Stimulated activated CD4-positive, alpha-beta T cell treated with anti-CD3 and anti-CD28 coated beads, TNF-alpha, amount 100 ng/mL, for 1 hour (primary cell): ENCODE measurements around the gene TMEM134.
A peak's percentile ranks its signal among the peaks of the same experiment; 100 is the strongest.

Experiments used
- DNase-seq, 3 donors: peaks; one replicate each; pipeline ENCODE4 v3.0.0-alpha.2; 2020; ENCODE audit warnings: low read depth in 3 of 3, low spot score in 1 of 3

Gene TMEM134

GRCh38 chr11:67423891-67424613 is 45.0 kb downstream of the TMEM134 start:
- no peak for DNase-seq

- DNase-seq = no peak
Measured at GRCh38 chr11:67423466-67423865, 45.6 kb downstream of the TMEM134 start.

GRCh38 chr11:67422891-67423290 is 46.2 kb downstream of the TMEM134 start:
- DNase-seq = no peak

- no peak for DNase-seq
Measured at GRCh38 chr11:67421430-67422031, 47.5 kb downstream of the TMEM134 start.

- DNase-seq = peak; percentile 98 to 100 (median 99)
Measured at GRCh38 chr11:67420646-67421429, 48.2 kb downstream of the TMEM134 start.

GRCh38 chr11:67420147-67420645 is 48.9 kb downstream of the TMEM134 start:
- DNase-seq = no peak

- no peak for DNase-seq
Measured at GRCh38 chr11:67419325-67420049, 49.6 kb downstream of the TMEM134 start.

GRCh38 chr11:67418476-67419281 is 50.4 kb downstream of the TMEM134 start:
- DNase-seq = no peak

- no peak for DNase-seq
Measured at GRCh38 chr11:67417425-67417824, 51.6 kb downstream of the TMEM134 start.

GRCh38 chr11:67416416-67417335 is 52.4 kb downstream of the TMEM134 start:
- DNase-seq = peak in 2 of 3 donors; percentile 72 to 74

GRCh38 chr11:67415501-67416304 is 53.3 kb downstream of the TMEM134 start, which contains the start of gene CARNS1:
Gene CARNS1 (plus strand): TSS chr11:67415678. CDS start chr11:67416200, 522 bp downstream.
- no peak for DNase-seq

- no peak for DNase-seq
Measured at GRCh38 chr11:67413266-67413849, 55.7 kb downstream of the TMEM134 start.

GRCh38 chr11:67412495-67413179 is 56.4 kb downstream of the TMEM134 start:
- no peak for DNase-seq

- no peak for DNase-seq
Measured at GRCh38 chr11:67411785-67412152, 57.3 kb downstream of the TMEM134 start.
